ENCODE data around the gene LAMTOR4. TPM values are rescaled to one million over a fixed set of nuclear protein-coding genes. Genes with fewer than 3 reads are reported as not detected.
"Not testable (repeated sequence)": the region's sequence is repeated elsewhere in the genome, so short reads cannot be mapped to it uniquely, and the experiment has no call there.

The LAMTOR4 gene
- total and polyA plus RNA-seq, 10 of the 15 experiments (the other 5 are each of a cell fraction or from before 2014, with no cell fraction given) = 73.4 to 297 (median 196) TPM

DNA sequence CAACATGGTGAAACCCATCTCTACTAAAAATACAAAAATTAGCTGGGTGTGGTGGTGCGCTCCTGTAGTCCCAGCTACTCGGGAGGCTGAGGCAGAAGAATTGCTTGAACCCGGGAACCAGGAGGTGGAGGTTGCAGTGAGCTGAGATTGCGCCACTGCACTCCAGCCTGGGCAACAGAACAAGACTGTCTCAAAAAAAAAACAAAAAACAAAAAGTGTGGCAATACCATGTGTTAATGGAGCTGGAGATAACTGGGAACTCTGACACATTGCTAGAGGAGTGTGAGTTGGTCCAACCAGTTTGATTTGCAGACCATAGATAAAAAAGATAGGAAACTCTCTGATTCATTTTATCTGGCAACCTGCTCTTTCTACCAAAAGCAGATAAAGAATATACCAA, 2.4 kb upstream of the LAMTOR4 start:
- FAIRE-seq; DNase-seq (ENCODE audit: low read depth, low spot score); RAD21 ChIA-PET (ENCODE audit: unreplicated experiment); ATAC-seq; H2AFZ ChIP-seq (ENCODE audit: control insufficient read depth, low read depth, low read length); H3K36me3 ChIP-seq (ENCODE audit: control insufficient read depth in 2 of 2, insufficient read depth in 2 of 2, low read length in 1 of 2); H3K4me1 ChIP-seq (ENCODE audit: control insufficient read depth, insufficient read depth, low read length); H3K4me2 ChIP-seq (ENCODE audit: control insufficient read depth, insufficient read depth); H3K9me3 ChIP-seq (replicated peaks; ENCODE audit: control insufficient read depth, insufficient read depth, low read length); H3K27ac ChIP-seq (ENCODE audit: control insufficient read depth, insufficient read depth); H4K20me1 ChIP-seq (ENCODE audit: control insufficient read depth, insufficient read depth); in situ Hi-C loops (cut with MboI); BruUV-seq (replicated peaks); H3K27me3 ChIP-seq (replicated peaks in 1 of 2; ENCODE audit: control insufficient read depth in 2 of 2, insufficient read depth in 2 of 2, low read length in 1 of 2); H3K4me3 ChIP-seq; H3K9ac ChIP-seq (ENCODE audit: control insufficient read depth, insufficient read depth, low read length): not testable (repeated sequence)
- peaks cover 17% of the 10 kb centered on the region for H3K79me2 ChIP-seq (ENCODE audit: control insufficient read depth, insufficient read depth, low read length)
- 94% methylated on average over 4 of the region's 4 CpGs for WGBS (ENCODE audit: insufficient coverage, insufficient replicate concordance, low lambda C conversion rate, missing lambda C conversion rate)
- intact Hi-C loops (cut with micrococcal nuclease; ENCODE audit: unreplicated experiment) = loop anchor here (5.0 kb wide), 1 partner anchor 71 kb away; the partner anchor contains the start of gene PVRIG
- CTCF ChIA-PET = interaction anchor here (0.7 to 5.7 kb wide), 3 partner anchors 10 to 17 kb away, joined by 3 to 43 read pairs (median 7); no protein-coding TSS in a partner anchor
- POLR2A ChIA-PET = interaction anchor here (0.6 to 1.7 kb wide), 5 partner anchors 17 to 371 kb away, joined by 3 to 5 read pairs (median 3); no protein-coding TSS in a partner anchor
- SMC1A ChIA-PET (ENCODE audit: uncharacterized antibody, unreplicated experiment) = interaction anchor here (1.0 to 1.8 kb wide), 2 partner anchors 8 to 261 kb away, joined by 3 to 7 read pairs; no protein-coding TSS in a partner anchor

DNA sequence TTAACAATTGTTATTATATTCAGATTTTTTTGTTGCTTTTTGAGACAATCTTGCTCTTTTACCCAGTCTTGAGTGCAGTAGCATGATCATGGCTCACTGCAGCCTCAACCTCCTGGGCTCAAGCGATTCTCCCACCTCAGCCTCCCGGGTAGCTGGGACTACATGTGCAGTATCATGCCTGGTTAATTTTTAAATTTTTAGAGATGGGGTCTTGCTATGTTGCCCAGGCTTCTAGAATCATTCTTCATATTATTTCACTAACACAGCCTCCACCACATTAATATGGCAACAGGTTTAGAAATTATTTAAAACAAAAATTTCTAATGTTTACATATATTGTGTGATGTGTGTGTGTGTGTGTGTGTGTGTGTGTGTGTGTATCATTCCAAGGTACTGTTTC, 1.4 kb upstream of the LAMTOR4 start:
- Histone ChIP-seq H3K36me3 (ENCODE audit: control insufficient read depth in 2 of 2, insufficient read depth in 2 of 2, low read length in 1 of 2) (no peaks in the 10 kb centered on the region; a peak in 2 of 4 replicates), H3K79me2 (ENCODE audit: control insufficient read depth, insufficient read depth, low read length) (peaks cover 18% of the 10 kb centered on the region), H3K4me1 (ENCODE audit: control insufficient read depth, insufficient read depth, low read length) (peaks cover 5% of the 10 kb centered on the region; the same call in 1 of the 2 replicates), H3K27me3 (replicated peaks in 1 of 2; ENCODE audit: control insufficient read depth in 2 of 2, insufficient read depth in 2 of 2, low read length in 1 of 2) (no peaks in the 10 kb centered on the region), H3K4me2 (ENCODE audit: control insufficient read depth, insufficient read depth) (no peak overlapping the region), H3K9ac (ENCODE audit: control insufficient read depth, insufficient read depth, low read length) (no peak overlapping the region), H3K4me3 (no peak overlapping the region), H2AFZ (ENCODE audit: control insufficient read depth, low read depth, low read length) (no peak overlapping the region), H3K9me3 (replicated peaks; ENCODE audit: control insufficient read depth, insufficient read depth, low read length) (no peaks in the 10 kb centered on the region), H3K27ac (ENCODE audit: control insufficient read depth, insufficient read depth) (no peak overlapping the region), H4K20me1 (ENCODE audit: control insufficient read depth, insufficient read depth) (no peaks in the 10 kb centered on the region)
- TF ChIP-seq IRF4 (IDR thresholded peaks at IDR 0.05; ENCODE audit: low read depth, low read length) (no peak), PML (IDR thresholded peaks at IDR 0.05; ENCODE audit: low read length) (no peak), WRNIP1 (IDR thresholded peaks at IDR 0.05; ENCODE audit: borderline replicate concordance, low read depth, low read length) (no peak), DPF2 (IDR thresholded peaks at IDR 0.05) (no peak), MYC (IDR thresholded peaks at IDR 0.05; ENCODE audit: insufficient read depth, insufficient read length, insufficient replicate concordance, low read length, severe bottlenecking) (no peak), SMAD1 (IDR thresholded peaks at IDR 0.05; ENCODE audit: low read depth, partially characterized antibody) (no peak), SMC3 (IDR thresholded peaks at IDR 0.05; ENCODE audit: borderline replicate concordance, low read length) (no peak), RCOR1 (conservative IDR thresholded peaks at IDR 0.05; ENCODE audit: low read depth, low read length) (no peak)
- WGBS (ENCODE audit: insufficient coverage, insufficient replicate concordance, low lambda C conversion rate, missing lambda C conversion rate) = 97% methylated on average over 2 of the region's 2 CpGs
- SMC1A ChIA-PET (ENCODE audit: uncharacterized antibody, unreplicated experiment) = interaction anchor here (1.2 to 1.8 kb wide), 3 partner anchors 9 to 63 kb away, joined by 4 to 7 read pairs (median 4); no protein-coding TSS in a partner anchor
- DNase-seq (ENCODE audit: low read depth, low spot score) (no peak), ATAC-seq (no peak), FAIRE-seq (no peak)
- POLR2A ChIA-PET = interaction anchor here (0.7 to 2.3 kb wide), 12 partner anchors 11 to 73 kb away, joined by 3 to 28 read pairs (median 5); partner anchors contain the start of genes AP4M1, COPS6, MCM7 and PVRIG
- in situ Hi-C loops (cut with MboI) = no loop called here
- CTCF ChIA-PET = interaction anchor here (0.6 to 5.7 kb wide), 4 partner anchors 9 to 227 kb away, joined by 3 to 43 read pairs (median 6); no protein-coding TSS in a partner anchor
- BruUV-seq (replicated peaks) = no TSS peak
- RAD21 ChIA-PET (ENCODE audit: unreplicated experiment) = interaction anchor here (1.8 to 2.4 kb wide), 2 partner anchors 9 to 13 kb away, joined by 7 to 17 read pairs; no protein-coding TSS in a partner anchor
- intact Hi-C loops (cut with micrococcal nuclease; ENCODE audit: unreplicated experiment) = loop anchor here (5.0 kb wide), 1 partner anchor 70 kb away; the partner anchor contains the start of gene PVRIG

Measured in GM12878 (cell line).